ENCODE data around the gene GID8.
A peak's percentile ranks its signal among the peaks of the same experiment; 100 is the strongest.

GID8 gene

GRCh38 chr20:62970307-62971210 is 32.6 kb downstream of the GID8 start:
- DNase-seq (ENCODE audit: low read depth in 2 of 2): no peak

- DNase-seq (ENCODE audit: low read depth in 2 of 2): no peak
Measured at GRCh38 chr20:62971211-62971949, 33.4 kb downstream of the GID8 start.

GRCh38 chr20:62971950-62972844 is 34.2 kb downstream of the GID8 start:
- peak; percentile 68 to 70 for DNase-seq (ENCODE audit: low read depth in 2 of 2)

- no peak for DNase-seq (ENCODE audit: low read depth in 2 of 2)
Measured at GRCh38 chr20:62972845-62973745, 35.1 kb downstream of the GID8 start.

GRCh38 chr20:62975251-62975760 is 37.4 kb downstream of the GID8 start:
- DNase-seq (ENCODE audit: low read depth in 2 of 2): no peak

- no peak for DNase-seq (ENCODE audit: low read depth in 2 of 2)
Measured at GRCh38 chr20:62975812-62976508, 38.0 kb downstream of the GID8 start.

GRCh38 chr20:62976886-62977285 is 38.9 kb downstream of the GID8 start:
- DNase-seq (ENCODE audit: low read depth in 2 of 2): no peak

- peak; percentile 66 to 83 for DNase-seq (ENCODE audit: low read depth in 2 of 2)
Measured at GRCh38 chr20:62977613-62978560, 39.9 kb downstream of the GID8 start.

- no peak for DNase-seq (ENCODE audit: low read depth in 2 of 2)
Measured at GRCh38 chr20:62978561-62978943, 40.6 kb downstream of the GID8 start.

GRCh38 chr20:62979310-62979709 is 41.4 kb downstream of the GID8 start:
- DNase-seq (ENCODE audit: low read depth in 2 of 2): no peak

GRCh38 chr20:62979876-62980373 is 42.0 kb downstream of the GID8 start:
- no peak for DNase-seq (ENCODE audit: low read depth in 2 of 2)

GRCh38 chr20:62980380-62980960 is 42.5 kb downstream of the GID8 start:
- no peak for DNase-seq (ENCODE audit: low read depth in 2 of 2)

GRCh38 chr20:62980970-62981369 is 43.0 kb downstream of the GID8 start:
- DNase-seq (ENCODE audit: low read depth in 2 of 2): no peak

- no peak for DNase-seq (ENCODE audit: low read depth in 2 of 2)
Measured at GRCh38 chr20:62982124-62983075, 44.5 kb downstream of the GID8 start.

GRCh38 chr20:62983210-62983609 is 45.3 kb downstream of the GID8 start:
- DNase-seq (ENCODE audit: low read depth in 2 of 2): no peak

GRCh38 chr20:62984666-62985443 is 46.9 kb downstream of the GID8 start:
- DNase-seq (ENCODE audit: low read depth in 2 of 2): no peak

All from stimulated activated CD8-positive, alpha-beta memory T cell treated with anti-CD3 and anti-CD28 coated beads, Interleukin-7, amount 100 ng/mL, for 4 hours (primary cell).